Measurements from ENCODE around the gene FRA10AC1.
"Not testable (repeated sequence)": the region's sequence is repeated elsewhere in the genome, so short reads cannot be mapped to it uniquely, and the experiment has no call there.

Gene FRA10AC1

GRCh38 chr10:93703841-93704240, 1.4 kb upstream of the FRA10AC1 start:
- TF ChIP-seq CTCF (IDR thresholded peaks at IDR 0.05; ENCODE audit: insufficient read depth, missing control alignments) = no peak
- FAIRE-seq = no peak
- DNase-seq (ENCODE audit: insufficient read length, low spot score) = no peak

GRCh38 chr10:93703066-93703465, 674 bp upstream of the FRA10AC1 start:
- DNase-seq (ENCODE audit: insufficient read length, low spot score) (no peak), FAIRE-seq (no peak)
- no peak for TF ChIP-seq CTCF (IDR thresholded peaks at IDR 0.05; ENCODE audit: insufficient read depth, missing control alignments)

- TF ChIP-seq CTCF (IDR thresholded peaks at IDR 0.05; ENCODE audit: insufficient read depth, missing control alignments) = no peak
- FAIRE-seq = no peak
- DNase-seq (ENCODE audit: insufficient read length, low spot score) = no peak
Observed at GRCh38 chr10:93701866-93702209, 554 bp downstream of the FRA10AC1 start.

- no peak for FAIRE-seq
- DNase-seq (ENCODE audit: insufficient read length, low spot score) = no peak
- TF ChIP-seq CTCF (IDR thresholded peaks at IDR 0.05; ENCODE audit: insufficient read depth, missing control alignments) = no peak
Observed at GRCh38 chr10:93697207-93697606, 5.2 kb downstream of the FRA10AC1 start.

- FAIRE-seq; DNase-seq (ENCODE audit: insufficient read length, low spot score): not testable (repeated sequence)
Observed at GRCh38 chr10:93696582-93696981, 5.8 kb downstream of the FRA10AC1 start.

GRCh38 chr10:93695740-93696139, 6.7 kb downstream of the FRA10AC1 start:
- no peak for FAIRE-seq

GRCh38 chr10:93687737-93688136, 14.7 kb downstream of the FRA10AC1 start:
- peak; percentile 11 for FAIRE-seq
- DNase-seq (ENCODE audit: insufficient read length, low spot score) = no peak
- TF ChIP-seq CTCF (IDR thresholded peaks at IDR 0.05; ENCODE audit: insufficient read depth, missing control alignments) = no peak

More at GRCh38 chr10:93695740-93696139, 6.7 kb downstream of the FRA10AC1 start:
- no peak for DNase-seq (ENCODE audit: insufficient read length, low spot score)
- no peak for TF ChIP-seq CTCF (IDR thresholded peaks at IDR 0.05; ENCODE audit: insufficient read depth, missing control alignments)

GRCh38 chr10:93680412-93681047, 21.9 kb downstream of the FRA10AC1 start:
- no peak for DNase-seq (ENCODE audit: insufficient read length, low spot score)
- FAIRE-seq = peak; percentile 93
- peak; percentile 67 for TF ChIP-seq CTCF (IDR thresholded peaks at IDR 0.05; ENCODE audit: insufficient read depth, missing control alignments)

Measured in D721Med (cell line).